NCI-H1092 treated with DMSO at 0.1 percent for 48 hours (cell line): ENCODE results near the gene ATP2A3.

Source experiments
- DNase-seq: peaks from one replicate; lab custom pipeline; 2025; lab: John Stamatoyannopoulos, UW

The ATP2A3 gene

DNA sequence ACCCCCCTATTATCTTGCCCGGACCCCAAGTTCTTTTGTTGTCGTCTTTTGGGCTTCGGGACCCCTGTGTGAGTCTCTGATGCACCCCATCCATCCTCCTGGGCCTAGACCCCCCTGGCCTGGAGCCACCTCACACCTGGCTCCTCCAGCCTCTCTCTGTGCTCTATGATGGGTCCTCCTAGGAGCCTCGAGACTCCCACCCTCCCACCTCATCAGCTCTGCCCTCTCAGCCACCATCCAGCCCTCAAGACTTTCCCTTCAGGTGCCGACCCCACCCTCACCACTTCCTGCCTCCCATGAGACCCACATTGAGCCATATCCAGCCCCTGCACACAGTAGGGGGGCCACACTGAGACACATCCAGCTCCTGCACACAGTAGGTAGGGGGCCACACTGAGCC, 8.7 kb upstream of the ATP2A3 start:
- no peak for DNase-seq

DNA sequence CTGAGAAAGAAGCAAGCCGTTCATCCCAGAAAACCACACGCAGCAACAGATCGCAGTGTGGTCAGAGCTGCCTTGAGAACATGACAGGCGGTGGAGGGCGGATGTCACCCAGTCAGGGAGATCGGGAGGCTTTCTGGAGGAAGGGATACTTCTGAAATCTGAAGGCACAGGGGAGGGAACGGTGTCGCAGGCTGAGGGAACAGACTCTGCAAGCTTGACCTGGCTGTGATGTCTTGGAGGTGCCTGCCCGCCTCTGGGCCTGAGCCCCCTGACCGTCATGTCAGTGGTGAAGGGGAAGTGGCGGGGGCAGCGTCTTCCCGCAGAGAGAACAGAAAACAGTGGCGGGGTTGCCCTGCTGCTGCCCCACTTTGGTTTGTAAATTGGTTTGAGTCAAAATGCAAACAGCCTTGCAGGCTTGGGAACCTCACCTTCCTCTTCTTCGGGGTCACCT, 8.1 kb upstream of the ATP2A3 start:
- DNase-seq, result no peak

DNA sequence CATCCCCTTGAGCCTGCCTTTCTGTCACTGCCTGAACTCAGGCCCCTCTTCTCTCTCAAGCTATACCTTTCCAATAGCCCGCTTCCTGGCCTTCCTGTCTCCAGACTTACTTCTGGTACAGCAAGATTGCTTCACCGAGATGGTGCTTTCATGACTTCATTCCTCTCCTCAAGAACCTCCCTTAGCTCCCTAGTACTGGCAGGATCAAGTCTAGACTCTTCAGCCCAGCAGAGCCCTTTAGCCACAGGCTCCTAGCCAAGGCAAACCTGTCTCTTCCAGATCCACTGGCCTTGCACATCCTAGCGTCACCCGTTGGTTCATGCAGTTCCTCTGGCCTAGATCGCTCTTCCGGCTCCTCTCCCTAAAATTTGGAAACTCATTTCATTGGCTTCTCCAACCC, 6.4 kb upstream of the ATP2A3 start:
- no peak for DNase-seq

DNA sequence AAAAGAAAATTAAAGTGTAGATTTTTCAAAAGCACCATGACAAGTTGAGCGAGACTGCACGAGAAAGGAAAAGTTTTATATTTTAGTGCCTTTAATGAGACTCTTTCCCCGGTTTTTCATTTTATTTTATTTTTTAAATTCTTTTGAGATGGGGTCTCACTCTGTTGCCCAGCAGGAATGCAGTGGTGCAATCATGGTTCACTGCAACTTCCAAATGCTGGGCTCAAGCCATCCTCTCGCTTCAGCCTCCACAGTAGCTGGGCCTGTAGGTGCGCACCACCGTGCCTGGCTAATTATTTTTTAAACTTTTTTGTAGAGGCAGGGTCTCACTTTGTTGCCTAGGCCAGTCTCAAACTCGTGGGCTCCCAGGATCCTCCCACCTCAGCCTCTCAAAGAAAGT, 5.7 kb upstream of the ATP2A3 start:
- no peak for DNase-seq

DNA sequence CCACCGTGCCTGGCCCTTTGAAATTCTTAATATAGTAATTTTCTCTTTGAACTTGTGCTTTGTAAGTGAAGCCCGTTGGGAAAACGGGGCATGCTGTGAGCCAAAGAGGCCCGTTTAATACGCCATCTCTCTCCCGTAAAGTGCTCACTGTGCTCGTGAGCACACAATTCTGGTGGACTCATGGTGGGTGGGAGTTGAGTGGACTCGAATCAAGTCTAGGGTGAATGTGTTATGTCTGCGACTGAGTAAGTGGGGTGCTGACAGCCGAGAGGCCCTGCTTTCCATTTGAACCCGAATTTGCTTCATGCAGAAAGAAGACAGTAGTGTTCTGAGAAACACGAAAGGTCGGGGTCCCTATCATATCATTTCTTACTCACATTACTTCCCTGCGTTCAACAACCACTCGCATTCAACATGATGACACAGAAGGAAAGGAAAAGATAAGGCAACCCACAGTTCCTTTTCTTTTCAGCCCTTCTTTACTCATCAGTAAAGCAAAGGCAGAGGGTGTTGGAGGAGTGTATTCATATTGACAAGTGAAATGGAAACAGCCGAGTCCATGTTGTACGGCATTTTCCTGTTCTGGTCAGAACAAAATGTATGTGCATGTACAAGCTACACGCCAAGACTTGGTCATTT, 4.8 kb upstream of the ATP2A3 start:
- no peak for DNase-seq

DNA sequence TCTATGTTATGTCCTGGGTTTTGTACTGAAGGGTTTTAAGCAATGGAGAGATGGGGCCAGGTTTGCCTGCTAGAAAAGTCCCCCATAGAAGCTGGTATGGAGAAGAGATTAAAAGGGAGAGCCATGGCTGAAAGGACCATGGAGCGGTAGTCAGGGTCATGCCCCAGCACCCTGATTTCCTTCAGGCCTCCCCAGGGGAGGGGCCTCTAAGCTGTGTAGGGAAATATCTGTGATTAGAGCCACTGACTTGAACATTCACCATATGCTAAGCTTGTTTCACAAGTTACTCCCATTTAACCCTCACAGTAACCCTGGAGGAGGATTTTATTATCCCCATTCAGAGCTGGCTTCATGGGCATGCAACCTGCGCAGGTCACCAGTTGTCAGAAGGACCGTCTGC, 3.8 kb upstream of the ATP2A3 start:
- DNase-seq, result no peak

DNA sequence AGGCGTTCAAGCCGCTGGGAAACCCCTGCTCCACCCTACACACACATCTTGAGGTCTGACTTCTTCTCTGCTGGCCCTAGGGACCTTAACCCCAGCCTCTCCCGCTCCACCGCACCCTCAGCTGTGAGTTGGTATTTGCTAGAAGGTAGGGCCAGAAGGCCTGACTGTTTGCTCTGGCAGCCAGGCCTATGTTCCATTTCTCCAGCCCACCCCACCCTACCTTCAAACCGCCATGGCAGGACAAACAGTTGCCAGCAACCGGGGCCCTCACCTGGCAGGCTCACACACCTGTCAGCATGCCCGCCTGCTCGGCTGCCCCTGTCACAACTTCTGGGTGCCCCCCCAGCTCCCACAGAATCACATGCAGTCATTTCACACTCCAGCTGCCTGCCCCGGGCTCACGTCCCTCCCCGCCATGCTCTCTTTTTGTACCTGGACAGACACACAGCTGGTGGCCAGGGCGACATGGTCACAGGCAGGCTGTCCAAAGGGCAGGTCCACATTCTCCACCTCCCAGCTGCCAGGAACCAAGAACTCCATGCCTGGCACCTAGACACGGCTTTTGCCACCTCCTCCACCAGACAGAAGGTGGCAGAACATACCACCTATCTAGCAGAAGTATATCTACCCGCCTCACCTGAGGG, 2.6 kb upstream of the ATP2A3 start:
- DNase-seq, result peak; percentile 5

DNA sequence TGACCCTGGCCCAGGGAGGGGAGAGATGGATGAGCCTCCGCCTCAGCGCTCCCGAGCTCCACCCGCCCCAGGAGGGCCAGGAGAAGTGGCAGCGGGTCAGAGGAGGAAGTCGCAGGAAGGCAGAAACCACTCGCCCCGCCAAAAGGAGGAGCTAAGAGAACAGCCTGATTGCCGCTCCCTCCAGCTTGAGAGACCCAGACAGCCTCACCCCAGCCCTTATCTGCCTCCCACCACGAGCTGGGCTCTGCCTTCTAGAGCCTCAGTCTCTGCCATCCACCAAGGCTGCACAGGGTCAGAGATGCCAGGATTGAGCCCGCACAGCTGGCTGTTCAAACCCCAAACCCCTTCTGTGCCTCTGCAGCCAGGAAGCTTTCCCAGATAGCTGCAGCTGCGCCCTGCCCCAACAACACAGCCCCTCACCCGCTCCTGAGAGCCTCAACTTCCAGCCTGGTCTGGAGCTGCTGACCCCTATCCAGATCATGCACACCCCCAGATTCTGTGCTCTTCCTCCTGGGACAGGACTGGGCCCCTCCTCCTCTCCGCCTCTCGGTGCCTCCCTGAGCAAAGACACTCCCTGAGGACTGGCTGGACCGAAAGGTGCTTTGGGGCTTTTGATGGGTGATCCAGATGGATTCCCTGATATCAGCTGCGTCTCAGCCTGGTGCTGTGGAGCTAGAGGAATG, 1.0 kb upstream of the ATP2A3 start:
- DNase-seq, result peak; percentile 70

DNA sequence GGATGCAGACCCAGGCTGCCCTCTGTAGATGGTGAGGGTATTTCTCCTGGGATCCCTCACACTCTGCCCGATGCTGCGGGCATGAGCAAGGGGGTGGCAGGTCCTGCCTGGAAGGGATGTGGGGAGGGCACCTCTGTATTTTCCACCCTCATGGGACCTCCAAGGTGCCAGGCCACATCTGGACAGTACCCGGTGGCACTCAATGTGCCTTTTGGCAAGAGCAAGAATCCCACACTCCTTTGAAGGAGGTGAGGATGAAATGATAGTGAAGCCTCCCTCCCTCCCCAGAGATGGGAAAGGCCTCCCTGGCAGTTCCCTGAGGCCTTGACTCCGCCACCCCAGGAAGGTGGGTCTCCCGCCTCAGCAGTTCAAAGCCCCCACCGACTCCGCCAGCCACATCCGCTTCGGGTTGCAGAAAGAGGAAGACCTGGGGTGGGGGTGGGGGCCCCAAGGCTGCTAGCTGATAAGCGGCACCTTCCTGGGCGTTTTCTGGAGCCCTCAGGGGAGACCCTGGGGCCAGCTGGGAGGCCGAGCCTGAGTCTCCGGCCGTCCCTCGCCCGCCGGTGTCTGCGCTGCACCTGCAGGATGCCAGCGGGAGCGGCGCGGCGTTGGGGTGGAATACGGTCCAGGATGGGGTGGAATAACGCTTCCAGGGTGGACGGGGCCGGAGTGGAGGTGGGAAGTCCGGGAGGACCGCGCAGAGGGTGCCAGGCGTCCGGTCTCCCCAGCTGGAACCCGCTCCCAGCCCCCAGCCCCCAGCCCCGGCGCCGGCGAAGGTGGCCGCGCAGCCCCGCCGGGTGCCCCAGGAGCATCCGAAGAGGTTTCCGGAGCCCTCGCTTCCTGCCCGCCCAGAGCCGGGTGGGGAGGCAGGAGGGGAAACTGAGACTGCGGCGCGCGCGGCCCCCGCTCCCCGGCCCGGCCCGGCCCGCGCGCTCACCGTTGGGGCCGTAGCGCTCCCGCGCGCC, 718 bp downstream of the ATP2A3 start:
- no peak for DNase-seq

DNA sequence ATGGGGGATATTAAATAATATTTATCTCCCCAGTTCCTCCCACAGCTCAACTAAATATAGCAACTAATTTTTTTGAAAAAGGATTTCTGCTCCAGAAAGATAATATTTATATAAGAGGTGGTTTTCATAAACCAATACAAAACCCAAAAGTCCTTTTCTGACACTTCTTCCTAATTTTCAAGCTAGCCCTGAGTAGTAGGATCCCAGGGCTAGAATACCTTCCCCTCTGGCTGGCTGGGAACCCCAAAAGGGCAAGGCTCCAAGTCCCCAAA, 1.3 kb downstream of the ATP2A3 start:
- no peak for DNase-seq

DNA sequence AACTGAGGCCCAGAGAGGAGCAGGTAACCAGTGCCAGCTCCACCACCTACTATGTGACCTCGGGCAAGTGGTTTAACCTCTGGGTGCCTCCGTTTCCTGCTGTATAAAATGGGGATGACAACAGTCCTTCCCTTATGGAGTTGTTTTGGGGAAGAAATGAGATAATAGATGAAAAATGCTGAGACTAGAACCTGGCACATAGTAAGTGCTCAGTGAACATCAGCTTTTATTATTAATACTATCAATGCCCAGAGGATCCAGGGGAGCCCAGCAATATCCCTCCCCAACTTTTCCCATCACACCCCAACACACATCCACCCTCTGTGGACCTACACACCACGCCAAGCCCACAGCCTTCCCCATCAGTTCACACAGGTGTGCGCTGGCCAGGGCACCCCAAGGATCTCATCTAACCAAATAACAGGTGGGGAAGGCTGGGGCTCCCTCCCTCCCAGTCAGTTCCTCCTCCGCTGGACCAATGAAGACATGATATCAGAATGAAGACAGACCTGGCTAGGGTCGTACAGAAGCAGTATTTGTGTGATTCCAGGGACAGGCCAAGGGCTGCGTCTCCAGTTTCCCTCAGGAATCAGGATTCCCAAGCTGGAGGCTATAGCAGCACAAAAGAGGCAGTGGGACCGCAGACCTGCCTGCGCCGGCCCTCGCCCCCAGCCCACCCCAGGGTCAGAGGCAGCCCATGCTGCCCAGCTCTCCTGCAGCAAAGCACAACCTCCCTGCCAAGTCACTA, 1.8 kb downstream of the ATP2A3 start:
- DNase-seq, result no peak

DNA sequence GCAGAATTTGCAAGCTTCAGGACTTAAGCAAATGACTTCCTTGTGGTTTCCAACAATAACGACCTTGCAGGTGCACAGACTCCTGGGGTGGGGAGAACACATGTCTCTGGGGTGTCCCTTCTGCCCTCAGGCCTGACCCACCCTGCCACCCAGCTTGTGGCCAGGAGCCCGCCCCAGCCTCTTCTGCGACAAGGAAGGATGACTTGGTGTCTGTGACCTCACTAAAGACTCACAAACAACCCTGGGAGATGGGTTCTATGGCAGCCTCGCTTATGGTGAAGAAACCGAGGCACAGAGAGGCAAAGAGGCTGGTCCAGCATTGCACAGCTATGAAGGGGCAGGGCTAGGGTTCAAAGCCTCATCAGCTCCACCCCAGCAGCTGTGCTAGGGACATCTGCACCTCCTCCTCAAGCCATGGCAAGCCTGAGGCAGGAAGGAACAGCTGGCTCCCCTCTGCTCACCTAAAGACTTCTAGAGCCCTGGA, 2.6 kb downstream of the ATP2A3 start:
- DNase-seq, result peak; percentile 18

DNA sequence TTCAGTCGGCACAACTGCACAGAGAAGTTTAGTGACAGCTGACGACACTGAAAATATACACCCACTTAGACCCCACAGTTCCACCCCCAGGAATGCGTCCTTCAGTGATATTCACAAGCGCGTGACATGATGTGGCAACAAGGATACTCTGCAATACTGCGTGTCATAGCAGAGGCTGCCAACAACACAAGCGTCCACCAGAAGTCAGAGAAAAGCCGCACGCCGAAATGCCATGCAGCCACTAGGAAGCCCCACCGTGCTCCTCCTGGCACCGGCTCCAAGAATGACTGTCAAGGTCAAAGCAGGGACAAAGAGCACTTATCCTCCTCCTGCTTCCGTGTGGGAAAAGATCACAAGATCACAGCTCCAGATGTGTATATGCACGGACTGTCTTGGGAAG, 3.5 kb downstream of the ATP2A3 start:
- peak; percentile 34 for DNase-seq

DNA sequence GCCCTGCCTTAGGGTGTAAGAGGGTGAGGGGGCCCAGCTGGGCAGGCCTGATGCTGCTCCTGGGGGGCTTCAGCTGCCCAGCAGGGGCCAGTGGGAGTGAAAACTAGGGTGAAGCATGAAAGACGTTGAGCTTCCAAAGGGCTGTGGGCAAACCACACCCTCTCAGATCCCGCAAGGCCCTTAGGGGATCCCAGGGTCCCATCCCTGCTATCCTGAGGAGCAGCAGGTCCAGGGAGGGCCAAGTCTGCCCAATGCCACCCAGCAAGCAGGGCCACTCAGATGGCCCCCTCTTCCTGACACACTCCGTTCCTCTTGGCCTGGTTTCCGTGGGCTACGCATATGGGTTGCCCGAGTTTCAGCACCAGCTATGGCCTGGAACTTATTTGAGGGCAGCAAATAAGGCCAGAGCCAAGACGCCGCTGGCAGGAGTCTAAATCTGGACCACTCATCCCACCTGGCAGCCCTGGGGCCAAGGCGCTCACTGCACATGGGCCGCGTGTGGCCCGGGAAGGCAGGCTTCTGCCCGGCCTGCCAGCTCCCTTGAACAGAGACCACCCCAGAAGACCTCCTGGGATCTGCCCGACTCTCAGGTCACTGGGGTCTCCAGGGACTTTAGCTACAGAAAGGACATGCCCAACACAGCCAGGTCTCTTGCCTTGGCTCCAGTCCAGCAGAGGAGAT, 4.2 kb downstream of the ATP2A3 start:
- peak; percentile 39 for DNase-seq

DNA sequence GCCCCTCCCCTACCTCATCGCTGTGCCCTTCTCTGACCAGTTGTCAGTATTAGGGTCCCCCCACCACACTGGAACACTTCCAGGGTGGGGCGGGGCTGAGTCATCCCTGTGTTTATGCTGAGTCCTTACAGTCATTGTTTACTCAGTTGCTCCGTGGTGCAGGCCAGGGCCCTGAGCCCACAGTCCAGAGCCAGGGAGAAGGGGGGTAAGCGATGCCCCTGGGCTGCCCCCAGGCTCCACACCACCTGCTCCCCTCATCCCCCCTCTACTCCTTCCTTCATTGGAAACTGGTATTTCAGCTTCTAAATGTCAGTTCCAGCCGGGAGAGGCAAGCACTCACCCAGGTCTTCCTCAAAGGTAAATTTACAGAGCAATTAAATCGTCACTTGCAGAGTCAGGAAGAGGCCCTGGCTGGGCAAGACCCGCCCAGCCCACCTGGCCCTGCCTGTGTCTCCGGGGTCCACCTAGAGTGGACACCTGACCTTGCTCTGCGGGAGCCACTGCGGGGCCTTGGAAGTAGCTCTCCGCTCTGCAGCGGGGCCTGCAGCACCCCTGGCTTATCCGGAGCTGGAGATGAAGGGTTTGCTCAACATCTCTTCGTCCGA, 4.8 kb downstream of the ATP2A3 start:
- DNase-seq, result peak; percentile 90

DNA sequence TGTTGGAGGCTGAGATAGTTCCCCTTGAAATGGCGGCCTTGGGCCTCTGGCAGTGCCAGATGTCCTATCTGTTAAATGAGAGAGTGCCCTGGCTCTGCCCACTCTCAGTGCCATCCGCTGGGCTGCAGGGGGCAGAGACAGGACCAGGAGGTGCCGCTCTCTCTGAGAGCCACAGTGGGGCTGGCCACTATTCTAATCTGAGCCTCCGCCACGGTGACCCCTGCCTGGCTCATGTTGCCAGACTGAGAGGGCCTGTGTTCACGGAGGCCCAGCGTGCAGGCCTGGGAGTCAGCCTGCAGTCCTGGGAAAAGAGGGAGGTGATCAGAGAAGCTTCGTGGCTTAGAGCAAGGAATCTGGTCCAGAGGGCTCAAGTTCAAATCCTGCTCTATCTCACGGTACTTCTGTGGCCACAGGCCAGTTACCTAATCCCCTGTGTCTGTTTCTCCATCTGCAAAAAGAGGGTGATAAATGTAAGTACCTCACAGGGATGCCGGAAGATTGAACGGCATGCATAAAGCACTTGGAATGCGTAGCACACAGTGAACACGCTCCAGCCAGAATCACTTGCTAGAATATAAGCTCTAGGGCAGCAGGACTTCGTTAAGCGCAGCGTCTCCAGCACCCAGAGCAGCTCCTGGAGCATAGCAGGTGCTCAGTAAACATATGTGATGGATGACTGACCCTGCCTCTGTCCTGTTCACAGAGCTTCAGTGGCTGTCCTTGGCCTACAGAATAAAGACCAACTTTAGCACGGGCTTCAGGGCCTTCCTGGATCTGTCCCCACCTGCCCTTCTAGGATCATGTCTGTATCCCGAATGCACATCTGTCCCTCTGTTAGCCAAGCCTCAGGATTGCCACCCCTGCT, 6.3 kb downstream of the ATP2A3 start:
- DNase-seq, result peak; percentile 7

DNA sequence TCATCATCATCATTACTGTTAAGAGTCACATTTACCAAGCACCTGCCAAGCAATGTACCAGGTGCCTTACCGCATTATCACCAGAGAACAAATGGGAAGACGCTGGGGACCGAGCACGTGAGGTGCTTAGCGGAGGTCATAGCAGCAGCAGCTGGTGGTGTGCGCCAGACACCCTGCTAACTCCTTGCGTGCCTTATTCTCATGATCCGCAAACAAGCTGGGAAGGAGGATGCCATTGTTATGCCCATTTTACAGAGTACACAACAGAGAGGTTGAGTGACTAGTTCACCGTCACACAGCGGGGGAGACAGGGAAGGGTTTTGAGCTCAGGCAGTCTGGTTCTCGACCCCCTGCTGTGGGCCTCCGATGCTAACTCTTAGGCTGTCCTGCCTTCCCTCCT, 7.3 kb downstream of the ATP2A3 start:
- DNase-seq, result peak; percentile 73

DNA sequence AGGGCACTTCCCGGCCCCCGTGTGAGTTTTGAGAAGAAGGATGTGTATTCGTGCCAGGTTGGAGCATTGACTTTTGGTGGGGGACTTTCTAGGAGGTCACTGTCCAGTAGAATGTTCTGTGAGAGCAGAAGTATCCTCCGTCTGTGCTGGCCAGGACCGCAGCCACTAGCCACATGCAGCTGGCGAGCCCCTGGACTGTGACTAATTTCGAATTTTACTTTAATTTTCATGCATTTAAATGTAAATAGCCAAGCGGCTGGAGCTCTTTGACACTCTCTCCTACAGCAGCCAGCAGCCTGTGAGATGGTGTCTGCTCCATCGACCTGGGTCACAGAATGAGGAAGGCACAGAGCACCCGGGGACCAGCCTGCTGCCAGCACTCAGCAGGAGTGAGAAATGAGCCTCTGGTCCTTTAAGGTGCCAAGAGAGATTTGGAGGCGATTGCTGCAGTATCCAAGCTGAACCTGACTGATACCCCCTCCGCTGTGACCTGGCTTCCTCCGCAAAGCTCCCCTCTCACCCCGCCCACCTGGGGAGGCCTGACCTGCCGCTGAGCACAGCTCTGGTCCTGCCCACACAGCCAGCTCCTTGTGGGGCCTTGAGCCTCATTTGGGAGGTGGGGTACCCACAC, 7.8 kb downstream of the ATP2A3 start:
- peak; percentile 73 for DNase-seq

DNA sequence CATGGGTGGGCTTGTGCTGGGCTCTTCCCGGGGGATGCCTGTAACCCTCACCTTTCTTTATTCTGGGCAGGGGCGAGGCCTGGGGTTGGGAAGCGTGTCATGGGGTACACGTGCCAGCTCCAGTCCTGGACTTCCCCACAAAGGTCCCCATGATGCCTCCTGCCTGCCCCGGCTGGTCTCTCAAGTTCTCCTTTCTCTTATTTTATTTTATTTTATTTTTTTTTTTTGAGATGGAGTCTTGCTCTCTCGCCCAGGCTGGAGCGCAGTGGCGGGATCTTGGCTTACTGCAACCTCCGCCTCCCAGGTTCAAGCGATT, 8.6 kb downstream of the ATP2A3 start:
- no peak for DNase-seq
